ENCODE data around the gene MTA3.
A peak's percentile ranks its signal among the peaks of the same experiment; 100 is the strongest.
"Not testable (repeated sequence)": the region's sequence is repeated elsewhere in the genome, so short reads cannot be mapped to it uniquely, and the experiment has no call there.

Gene MTA3

DNA sequence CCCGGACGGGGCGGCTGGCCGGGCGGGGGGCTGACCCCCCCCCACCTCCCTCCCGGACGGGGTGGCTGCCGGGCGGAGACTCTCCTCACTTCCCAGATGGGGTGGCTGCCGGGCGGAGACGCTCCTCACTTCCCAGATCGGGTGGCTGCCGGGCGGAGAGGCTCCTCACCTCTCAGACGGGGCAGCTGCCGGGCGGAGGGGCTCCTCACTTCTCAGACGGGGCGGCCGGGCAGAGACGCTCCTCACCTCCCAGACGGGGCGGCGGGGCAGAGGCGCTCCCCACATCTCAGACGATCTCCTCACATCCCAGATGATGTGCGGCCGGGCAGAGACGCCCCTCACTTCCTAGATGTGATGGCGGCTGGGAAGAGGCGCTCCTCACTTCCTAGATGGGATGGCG, 37.7 kb downstream of the MTA3 start:
- H3K9me3 Mint-ChIP-seq; H3K27ac Mint-ChIP-seq; H3K27me3 Mint-ChIP-seq; H3K4me3 Mint-ChIP-seq; DNase-seq (ENCODE audit: low spot score in 2 of 2); H3K4me1 Mint-ChIP-seq; ATAC-seq (ENCODE audit: low read depth): not testable (repeated sequence)
- peaks cover 11% of the 10 kb centered on the region for H3K36me3 Mint-ChIP-seq

GRCh38 chr2:42607101-42607637, 38.7 kb downstream of the MTA3 start:
- H3K4me1 Mint-ChIP-seq, result peaks cover 5% of the 10 kb centered on the region
- no peak overlapping the region for H3K4me3 Mint-ChIP-seq
- H3K27ac Mint-ChIP-seq, result no peak overlapping the region
- H3K9me3 Mint-ChIP-seq, result no peaks in the 10 kb centered on the region
- H3K36me3 Mint-ChIP-seq, result peaks cover 14% of the 10 kb centered on the region
- DNase-seq (ENCODE audit: low spot score in 2 of 2), result no peak
- no peak for ATAC-seq (ENCODE audit: low read depth)
- H3K27me3 Mint-ChIP-seq, result no peaks in the 10 kb centered on the region

- ATAC-seq (ENCODE audit: low read depth), result no peak
- no peak for DNase-seq (ENCODE audit: low spot score in 2 of 2)
- Mint-ChIP-seq H3K4me3 (no peak overlapping the region), H3K27ac (peak overlapping the region; percentile 53), H3K4me1 (peaks cover 3% of the 10 kb centered on the region), H3K36me3 (peaks cover 20% of the 10 kb centered on the region), H3K27me3 (no peaks in the 10 kb centered on the region), H3K9me3 (no peaks in the 10 kb centered on the region)
Observed at GRCh38 chr2:42613281-42614064, 45.0 kb downstream of the MTA3 start.

DNA sequence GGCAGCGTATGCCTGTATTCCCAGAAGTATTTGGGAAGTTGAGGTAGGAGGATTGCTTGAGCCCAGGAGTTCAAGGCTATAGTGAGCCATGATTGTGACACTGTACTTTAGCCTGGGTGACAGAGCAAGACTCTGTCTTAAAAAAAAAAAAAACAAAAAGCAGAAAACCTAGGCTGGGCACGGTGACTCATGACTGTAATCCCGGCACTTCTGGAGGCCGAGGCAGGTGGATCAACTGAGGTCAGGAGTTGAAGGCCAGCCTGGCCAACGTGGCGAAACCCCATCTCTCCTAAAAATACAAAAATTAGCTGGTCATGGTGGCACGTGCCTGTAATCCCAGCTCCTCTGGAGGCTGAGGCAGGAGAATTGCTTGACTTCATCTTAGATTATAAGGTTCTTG, 46.4 kb downstream of the MTA3 start:
- no peaks in the 10 kb centered on the region for H3K27me3 Mint-ChIP-seq
- H3K9me3 Mint-ChIP-seq, result no peaks in the 10 kb centered on the region
- peaks cover 3% of the 10 kb centered on the region for H3K4me1 Mint-ChIP-seq
- H3K27ac Mint-ChIP-seq, result no peak overlapping the region
- DNase-seq (ENCODE audit: low spot score in 2 of 2) (no peak), ATAC-seq (ENCODE audit: low read depth) (no peak)
- no peak overlapping the region for H3K4me3 Mint-ChIP-seq
- H3K36me3 Mint-ChIP-seq, result peaks cover 22% of the 10 kb centered on the region

GRCh38 chr2:42618116-42618515, 49.7 kb downstream of the MTA3 start:
- no peaks in the 10 kb centered on the region for H3K9me3 Mint-ChIP-seq
- DNase-seq (ENCODE audit: low spot score in 2 of 2) (no peak), ATAC-seq (ENCODE audit: low read depth) (no peak)
- no peak overlapping the region for H3K4me3 Mint-ChIP-seq
- peaks cover 16% of the 10 kb centered on the region for H3K36me3 Mint-ChIP-seq
- no peaks in the 10 kb centered on the region for H3K27me3 Mint-ChIP-seq
- H3K27ac Mint-ChIP-seq, result no peak overlapping the region
- H3K4me1 Mint-ChIP-seq, result peaks cover 3% of the 10 kb centered on the region

GRCh38 chr2:42618972-42619371, 50.5 kb downstream of the MTA3 start:
- Mint-ChIP-seq H3K36me3 (peaks cover 17% of the 10 kb centered on the region), H3K4me3 (no peak overlapping the region), H3K27ac (peak overlapping the region; percentile 5), H3K27me3 (no peaks in the 10 kb centered on the region), H3K9me3 (no peaks in the 10 kb centered on the region), H3K4me1 (no peaks in the 10 kb centered on the region)
- no peak for ATAC-seq (ENCODE audit: low read depth)
- no peak for DNase-seq (ENCODE audit: low spot score in 2 of 2)

- peaks cover 15% of the 10 kb centered on the region for H3K36me3 Mint-ChIP-seq
- not testable (repeated sequence) for H3K27me3 Mint-ChIP-seq; ATAC-seq (ENCODE audit: low read depth); H3K4me3 Mint-ChIP-seq; H3K9me3 Mint-ChIP-seq; DNase-seq (ENCODE audit: low spot score in 2 of 2); H3K4me1 Mint-ChIP-seq; H3K27ac Mint-ChIP-seq
Observed at GRCh38 chr2:42621626-42622025, 53.2 kb downstream of the MTA3 start.

GRCh38 chr2:42622943-42623676, 54.7 kb downstream of the MTA3 start:
- Mint-ChIP-seq H3K36me3 (peaks cover 15% of the 10 kb centered on the region), H3K4me1 (no peaks in the 10 kb centered on the region), H3K27ac (no peak overlapping the region), H3K27me3 (no peaks in the 10 kb centered on the region), H3K9me3 (no peaks in the 10 kb centered on the region), H3K4me3 (no peak overlapping the region)
- DNase-seq (ENCODE audit: low spot score in 2 of 2) (no peak), ATAC-seq (ENCODE audit: low read depth) (no peak)

DNA sequence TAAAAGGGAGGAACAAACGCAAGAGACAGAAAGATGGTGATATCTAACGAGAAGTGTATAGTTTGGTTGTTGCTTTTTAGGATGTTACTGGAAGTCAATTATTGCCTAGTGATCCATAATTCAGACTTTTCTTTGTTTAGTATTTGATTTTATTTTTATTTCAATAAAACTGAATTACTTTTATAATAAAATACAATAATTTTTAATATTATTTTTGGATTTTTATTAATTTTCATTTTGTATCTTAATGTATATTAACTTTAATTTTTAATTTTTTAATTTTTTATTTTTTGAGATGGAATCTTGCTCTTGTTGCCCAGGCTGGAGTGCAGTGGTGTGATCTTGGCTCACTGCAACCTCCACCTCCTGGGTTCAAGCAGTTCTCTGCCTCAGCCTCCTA, 55.6 kb downstream of the MTA3 start:
- Mint-ChIP-seq H3K9me3 (no peaks in the 10 kb centered on the region), H3K4me3 (no peak overlapping the region), H3K4me1 (no peaks in the 10 kb centered on the region), H3K36me3 (peaks cover 10% of the 10 kb centered on the region), H3K27me3 (no peaks in the 10 kb centered on the region), H3K27ac (no peak overlapping the region)
- DNase-seq (ENCODE audit: low spot score in 2 of 2) (no peak), ATAC-seq (ENCODE audit: low read depth) (no peak)

- not testable (repeated sequence) for ATAC-seq (ENCODE audit: low read depth); DNase-seq (ENCODE audit: low spot score in 2 of 2); H3K9me3 Mint-ChIP-seq; H3K27ac Mint-ChIP-seq; H3K4me1 Mint-ChIP-seq; H3K36me3 Mint-ChIP-seq; H3K4me3 Mint-ChIP-seq; H3K27me3 Mint-ChIP-seq
Observed at GRCh38 chr2:42628024-42628423, 59.6 kb downstream of the MTA3 start.

DNA sequence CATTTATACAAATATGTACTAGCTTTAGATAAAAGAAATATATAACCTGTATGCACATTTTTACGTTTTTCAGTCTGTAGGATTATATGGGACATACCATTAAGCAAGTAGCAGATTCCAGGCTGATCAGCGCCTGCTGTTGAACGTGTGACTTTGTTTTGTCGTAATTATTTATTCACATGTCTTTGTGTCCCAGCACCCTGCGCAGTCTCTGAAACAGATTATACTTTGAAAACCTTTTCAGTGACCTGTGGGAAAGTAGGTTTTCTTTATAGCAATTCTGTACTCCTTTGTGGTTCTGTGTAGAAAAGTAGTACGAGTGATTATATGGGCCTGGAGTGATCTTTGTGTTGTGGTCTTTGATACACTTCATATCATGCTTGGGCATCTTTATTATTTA, 68.5 kb downstream of the MTA3 start:
- Mint-ChIP-seq H3K27me3 (no peaks in the 10 kb centered on the region), H3K36me3 (peaks cover 2% of the 10 kb centered on the region), H3K4me3 (no peak overlapping the region), H3K4me1 (no peaks in the 10 kb centered on the region), H3K27ac (no peak overlapping the region), H3K9me3 (no peaks in the 10 kb centered on the region)
- ATAC-seq (ENCODE audit: low read depth) (no peak), DNase-seq (ENCODE audit: low spot score in 2 of 2) (no peak)

GRCh38 chr2:42638080-42638784, 69.8 kb downstream of the MTA3 start:
- H3K9me3 Mint-ChIP-seq, result no peaks in the 10 kb centered on the region
- no peaks in the 10 kb centered on the region for H3K27me3 Mint-ChIP-seq
- no peak overlapping the region for H3K27ac Mint-ChIP-seq
- H3K36me3 Mint-ChIP-seq, result peaks cover 2% of the 10 kb centered on the region
- no peak for DNase-seq (ENCODE audit: low spot score in 2 of 2)
- H3K4me1 Mint-ChIP-seq, result no peaks in the 10 kb centered on the region
- ATAC-seq (ENCODE audit: low read depth), result no peak
- H3K4me3 Mint-ChIP-seq, result no peak overlapping the region

- H3K27me3 Mint-ChIP-seq, result no peaks in the 10 kb centered on the region
- no peaks in the 10 kb centered on the region for H3K36me3 Mint-ChIP-seq
- ATAC-seq (ENCODE audit: low read depth) (no peak), DNase-seq (ENCODE audit: low spot score in 2 of 2) (no peak)
- no peaks in the 10 kb centered on the region for H3K4me1 Mint-ChIP-seq
- no peaks in the 10 kb centered on the region for H3K9me3 Mint-ChIP-seq
- no peak overlapping the region for H3K27ac Mint-ChIP-seq
- H3K4me3 Mint-ChIP-seq, result no peak overlapping the region
Observed at GRCh38 chr2:42639340-42640077, 71.1 kb downstream of the MTA3 start.

Data from memory B cell (primary cell).